HepG2 (cell line): ENCODE measurements around the gene NNMT. TPM values are rescaled to one million over a fixed set of nuclear protein-coding genes. Genes with fewer than 3 reads are reported as not detected.

ENCODE experiments used
- ATAC-seq: fragments of 200-7000 bp; cut with Tn5 transposase; 3 replicates; pipeline ENCODE4 v1.9.1; 2020; ENCODE audit warnings: mild to moderate bottlenecking, moderate library complexity
- BruUV-seq: library from RNA; stranded (reverse); fragments of 400-500 nt; replicated peaks from 2 replicates; lab custom pipeline; 2021; lab: Mats Ljungman, UMichigan
- CTCF ChIA-PET: fragments of 300-600 bp; formaldehyde crosslinking; extraction: SDS; loops from one replicate; lab custom pipeline; 2021; ENCODE audit warnings: low total read pairs, inconsistent platforms, low intra/inter-chr PET ratio; lab: Yijun Ruan, JAX
- POLR2A ChIA-PET: fragments of 350-600 bp; sonication (Branson Sonifier 250); formaldehyde crosslinking; loops from one replicate; lab custom pipeline; 2020; ENCODE audit warnings: antibody characterized with exemption, inconsistent platforms; lab: Yijun Ruan, JAX
- DNase-seq: peaks from one replicate; pipeline ENCODE4 v3.0.0-alpha.2; 2015; ENCODE audit warnings: low spot score
- FAIRE-seq: peaks from 3 replicates; lab custom pipeline; 2011; peaks lifted over from hg19 to GRCh38; lab: Jason Lieb, UNC
- H2AFZ ChIP-seq: one replicate; pipeline ENCODE4 v1.6.1; 2011; ENCODE audit warnings: low read length, inconsistent platforms
- H3K27ac ChIP-seq: fragments of 300-600 bp; 3 replicates; pipeline ENCODE4 v1.8.0; 2011; ENCODE audit warnings: mixed run types, mild to moderate bottlenecking, mixed read lengths, low read length, inconsistent platforms; ENCODE audit not compliant: insufficient read depth; ENCODE audit errors: extremely low read length
- H3K27me3 ChIP-seq, 2 experiments: fragments of 200-600 bp in 1 of 2; 2 replicates in 1 of 2; 3 replicates in 1 of 2; pipeline versions ENCODE4 v1.6.0 to v1.8.0; 2011; ENCODE audit warnings: low read length in 2 of 2, mild to moderate bottlenecking in 2 of 2, moderate library complexity in 2 of 2, inconsistent platforms in 1 of 2; ENCODE audit not compliant: insufficient read depth in 2 of 2, control insufficient read depth in 1 of 2
- H3K36me3 ChIP-seq, 2 experiments: fragments of 200-600 bp in 1 of 2; replicated peaks in 1 of 2; 2 replicates in 1 of 2; 3 replicates in 1 of 2; pipeline versions ENCODE4 v1.5.1 to v1.8.0; 2011; ENCODE audit warnings: low read length in 2 of 2, inconsistent platforms in 1 of 2; ENCODE audit not compliant: insufficient read depth in 2 of 2, control insufficient read depth in 1 of 2
- H3K4me1 ChIP-seq: 2 replicates; pipeline ENCODE4 v1.5.1; 2012; ENCODE audit warnings: low read length, inconsistent platforms; ENCODE audit not compliant: insufficient read depth
- H3K4me2 ChIP-seq: 2 replicates; pipeline ENCODE4 v1.6.0; 2011; ENCODE audit warnings: low read depth, low read length, inconsistent platforms
- H3K4me3 ChIP-seq, 3 experiments: fragments of 200-600 bp in 1 of 3; sonication (generic), shearing (Covaris generic) in 1 of 3; replicated peaks in 1 of 3; 2 replicates each; pipeline ENCODE4 v1.5.1; 2011 to 2016; ENCODE audit warnings: low read length in 3 of 3, inconsistent platforms in 2 of 3, low read depth in 2 of 3, mild to moderate bottlenecking in 2 of 3, control low read depth in 1 of 3, mixed read lengths in 1 of 3; ENCODE audit not compliant: insufficient read depth in 1 of 3
- H3K79me2 ChIP-seq: one replicate; pipeline ENCODE4 v1.6.1; 2011; ENCODE audit warnings: low read length, inconsistent platforms; ENCODE audit not compliant: insufficient read depth
- H3K9ac ChIP-seq: 2 replicates; pipeline ENCODE4 v1.6.0; 2011; ENCODE audit warnings: mild to moderate bottlenecking, low read depth, low read length, inconsistent platforms; ENCODE audit not compliant: insufficient read depth
- H3K9me3 ChIP-seq: 2 replicates; pipeline ENCODE4 v1.5.1; 2012; ENCODE audit warnings: mild to moderate bottlenecking, low read length
- H4K20me1 ChIP-seq: 2 replicates; pipeline ENCODE4 v1.6.0; 2011; ENCODE audit warnings: inconsistent platforms, mild to moderate bottlenecking, low read length, moderate library complexity; ENCODE audit not compliant: insufficient read depth
- CBX5 ChIP-seq: sonication (generic); formaldehyde crosslinking; IDR thresholded peaks from 2 replicates; pipeline ENCODE4 v1.4.0; 2020; ENCODE audit warnings: missing genetic modification reagents, borderline replicate concordance
- CHD4 ChIP-seq: fragments of 200-600 bp; sonication (generic); IDR thresholded peaks from 2 replicates; pipeline ENCODE4 v1.7.0; 2017; ENCODE audit warnings: mild to moderate bottlenecking, low read length, borderline replicate concordance
- HNRNPLL ChIP-seq: fragments of 200-400 bp; formaldehyde crosslinking; IDR thresholded peaks from 2 replicates; pipeline ENCODE4 v1.6.1; 2017; ENCODE audit warnings: mild to moderate bottlenecking, low read depth, low read length; ENCODE audit not compliant: poor library complexity, severe bottlenecking
- KLF16 ChIP-seq, 2 experiments: sonication (generic) in 1 of 2; formaldehyde crosslinking in 1 of 2; IDR thresholded peaks; 2 replicates each; pipeline versions ENCODE4 v1.6.1 to v1.8.0; 2016 to 2023; ENCODE audit warnings: missing genetic modification reagents in 2 of 2, missing compliant biosample characterization in 1 of 2
- MLLT10 ChIP-seq: sonication (generic); formaldehyde crosslinking; IDR thresholded peaks from 2 replicates; pipeline ENCODE4 v1.4.0; 2020; ENCODE audit warnings: missing genetic modification reagents
- NFKBIZ ChIP-seq: IDR thresholded peaks from 2 replicates; pipeline ENCODE4 v1.6.1; 2018; ENCODE audit warnings: missing genetic modification reagents, missing compliant biosample characterization
- NR2C2 ChIP-seq: sonication (generic); formaldehyde crosslinking; IDR thresholded peaks from 2 replicates; pipeline ENCODE4 v1.4.0; 2020; ENCODE audit warnings: missing genetic modification reagents, mild to moderate bottlenecking, moderate library complexity, borderline replicate concordance
- PHF21A ChIP-seq: sonication (generic); formaldehyde crosslinking; IDR thresholded peaks from 2 replicates; pipeline ENCODE4 v1.5.0; 2020; ENCODE audit warnings: mild to moderate bottlenecking, missing genetic modification reagents
- PRPF4 ChIP-seq: fragments of 200-400 bp; formaldehyde crosslinking; IDR thresholded peaks from 2 replicates; pipeline ENCODE4 v1.6.1; 2016; ENCODE audit warnings: low read length, low read depth; ENCODE audit not compliant: poor library complexity, severe bottlenecking
- REL ChIP-seq: sonication (generic); formaldehyde crosslinking; conservative IDR thresholded peaks from 2 replicates; pipeline ENCODE4 v1.8.0; 2022; ENCODE audit warnings: mild to moderate bottlenecking, missing genetic modification reagents, moderate library complexity
- SNAPC2 ChIP-seq: sonication (generic); formaldehyde crosslinking; IDR thresholded peaks from 2 replicates; pipeline ENCODE4 v1.8.1; 2022; ENCODE audit warnings: mild to moderate bottlenecking, missing genetic modification reagents
- SOX13 ChIP-seq, 3 experiments: fragments of 450-650 bp in 1 of 3; sonication (generic) in 1 of 3; formaldehyde crosslinking in 1 of 3; IDR thresholded peaks in 2 of 3; conservative IDR thresholded peaks in 1 of 3; 2 replicates each; pipeline versions ENCODE4 v1.5.0 to v1.6.1; 2016 to 2020; ENCODE audit warnings: antibody characterized with exemption in 1 of 3, mild to moderate bottlenecking in 1 of 3, missing compliant biosample characterization in 1 of 3, missing genetic modification reagents in 1 of 3, moderate library complexity in 1 of 3
- ZNF337 ChIP-seq: sonication (generic); formaldehyde crosslinking; IDR thresholded peaks from 2 replicates; pipeline ENCODE4 v1.5.1; 2020; ENCODE audit warnings: missing genetic modification reagents, low read depth, mild to moderate bottlenecking, borderline replicate concordance
- WGBS: methylation state at CpG from one replicate; pipeline ENCODE4 v1.1.6; 2017; ENCODE audit warnings: low lambda C conversion rate; 5-methylcytosine and 5-hydroxymethylcytosine counted together
- in situ Hi-C: cut with HindIII; loops from 2 replicates; pipeline ENCODE4 v1.10.0; 2017; ENCODE audit warnings: low pct_unique_long_range_greater_than_20kb; ENCODE audit not compliant: extremely low pct_ligation_motif_present
- intact Hi-C: fragments of 100-400 bp; cut with micrococcal nuclease; formaldehyde crosslinking; loops from one replicate; pipeline ENCODE4 v1.10.0; 2022; ENCODE audit not compliant: unreplicated experiment
- polyA plus RNA-seq, 8 experiments: library from polyadenylated mRNA; depleted of rRNA in 3 of 8; stranded (reverse) in 7 of 8; unstranded in 1 of 8; fragments of >200 nt; fragmentation: Illumina TruSeq in 4 of 8; extraction: Trizol in 4 of 8; gene quantifications; 2 replicates each; pipeline versions ENCODE4 v1.2.1 to v1.2.3, GENCODE V29; 2011 to 2016; ENCODE audit warnings: low read depth in 4 of 8, missing spikeins in 1 of 8, mixed read lengths in 1 of 8; ENCODE audit not compliant: insufficient read depth in 1 of 8
- total RNA-seq, 5 experiments: library from RNA; depleted of rRNA; stranded (reverse); fragments of >200 nt; fragmentation: Illumina TruSeq; extraction: Trizol; gene quantifications; 2 replicates each; pipeline ENCODE4 v1.2.3, GENCODE V29; 2016; ENCODE audit warnings: low read depth in 1 of 5
- TF ChIP-seq, protein P1 (sequence below): sonication (generic); formaldehyde crosslinking; IDR thresholded peaks from 2 replicates; pipeline ENCODE4 v1.9.0; 2022; ENCODE audit warnings: missing genetic modification reagents, mild to moderate bottlenecking, borderline replicate concordance
- TF ChIP-seq, protein P2 (sequence below): sonication (generic); formaldehyde crosslinking; IDR thresholded peaks from 2 replicates; pipeline ENCODE4 v1.4.0; 2020; ENCODE audit warnings: mild to moderate bottlenecking, missing genetic modification reagents
- TF ChIP-seq, protein P3 (sequence below): sonication (generic); formaldehyde crosslinking; IDR thresholded peaks from 2 replicates; pipeline ENCODE4 v1.5.1; 2020; ENCODE audit warnings: mild to moderate bottlenecking, missing genetic modification reagents, borderline replicate concordance
- TF ChIP-seq, protein P4 (sequence below): conservative IDR thresholded peaks from 2 replicates; pipeline ENCODE4 v1.6.1; 2018; ENCODE audit warnings: missing genetic modification reagents

NNMT gene
- total and polyA plus RNA-seq, 2 of the 13 experiments (the other 11 are each of a cell fraction or from before 2014, with no cell fraction given): 0.13 TPM; not detected in 1

DNA sequence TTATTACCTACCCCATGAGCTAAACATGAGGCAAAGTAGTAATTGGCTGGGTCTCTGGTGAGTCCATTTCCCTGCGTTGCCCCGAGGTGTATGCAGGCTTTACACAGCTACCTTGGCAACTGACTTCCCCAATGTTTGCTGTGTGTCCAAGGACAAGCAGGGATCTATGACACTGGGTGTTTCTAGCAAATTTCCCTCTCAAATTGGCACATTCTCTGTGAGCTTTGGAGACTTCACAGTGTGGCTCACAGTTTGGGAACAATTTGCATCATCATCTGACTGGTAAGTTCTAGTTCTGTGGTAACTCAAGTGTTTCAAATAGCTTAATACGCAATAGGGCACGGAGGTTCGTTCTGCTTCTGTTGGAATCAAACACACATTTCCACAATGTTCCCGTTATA lies 12.5 kb downstream of the NNMT start (continued):
- TF ChIP-seq, protein P1, sequence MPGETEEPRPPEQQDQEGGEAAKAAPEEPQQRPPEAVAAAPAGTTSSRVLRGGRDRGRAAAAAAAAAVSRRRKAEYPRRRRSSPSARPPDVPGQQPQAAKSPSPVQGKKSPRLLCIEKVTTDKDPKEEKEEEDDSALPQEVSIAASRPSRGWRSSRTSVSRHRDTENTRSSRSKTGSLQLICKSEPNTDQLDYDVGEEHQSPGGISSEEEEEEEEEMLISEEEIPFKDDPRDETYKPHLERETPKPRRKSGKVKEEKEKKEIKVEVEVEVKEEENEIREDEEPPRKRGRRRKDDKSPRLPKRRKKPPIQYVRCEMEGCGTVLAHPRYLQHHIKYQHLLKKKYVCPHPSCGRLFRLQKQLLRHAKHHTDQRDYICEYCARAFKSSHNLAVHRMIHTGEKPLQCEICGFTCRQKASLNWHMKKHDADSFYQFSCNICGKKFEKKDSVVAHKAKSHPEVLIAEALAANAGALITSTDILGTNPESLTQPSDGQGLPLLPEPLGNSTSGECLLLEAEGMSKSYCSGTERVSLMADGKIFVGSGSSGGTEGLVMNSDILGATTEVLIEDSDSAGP (CRISPR knock-in tag): no peak
- TF ChIP-seq HNRNPLL: no peak
- TF ChIP-seq ZNF337 (CRISPR knock-in tag): no peak
- no peak for TF ChIP-seq PRPF4
- TF ChIP-seq NFKBIZ (CRISPR knock-in tag): no peak

DNA sequence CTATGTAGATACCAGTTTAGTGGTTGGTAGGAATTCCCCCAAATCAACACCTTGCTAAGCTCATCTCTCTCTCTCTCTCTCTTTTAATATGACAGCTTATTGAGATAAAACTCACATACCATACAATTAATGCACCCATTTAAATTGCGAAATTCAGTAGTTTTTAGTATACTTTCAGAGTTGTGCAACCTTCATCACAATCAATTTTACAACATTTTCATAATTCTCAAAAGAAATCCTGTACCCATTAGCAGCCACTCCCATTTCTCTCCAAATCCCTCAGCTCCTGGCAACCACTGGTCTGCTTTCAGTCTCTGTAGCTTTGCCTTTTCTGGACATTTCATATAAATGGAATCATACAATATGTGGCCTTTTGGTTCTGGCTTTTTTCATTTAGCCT lies 13.3 kb downstream of the NNMT start:
- FAIRE-seq (no peak), DNase-seq (no peak), ATAC-seq (no peak)
- no TSS peak for BruUV-seq
- no peak overlapping the region for H3K27ac ChIP-seq
- no peaks in the 10 kb centered on the region for H3K9me3 ChIP-seq
- intact Hi-C loops (no loop called here), in situ Hi-C loops (no loop called here)
- no peak overlapping the region for H2AFZ ChIP-seq
- TF ChIP-seq KLF16 (CRISPR knock-in tag; IDR thresholded peaks at IDR 0.05): no peak
- TF ChIP-seq NR2C2 (CRISPR knock-in tag): no peak
- TF ChIP-seq PHF21A (CRISPR knock-in tag): no peak
- TF ChIP-seq, protein P2, sequence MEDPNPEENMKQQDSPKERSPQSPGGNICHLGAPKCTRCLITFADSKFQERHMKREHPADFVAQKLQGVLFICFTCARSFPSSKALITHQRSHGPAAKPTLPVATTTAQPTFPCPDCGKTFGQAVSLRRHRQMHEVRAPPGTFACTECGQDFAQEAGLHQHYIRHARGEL: no peak
- no peak for TF ChIP-seq SOX13 (IDR thresholded peaks at IDR 0.05)
- no peak for TF ChIP-seq SOX13 (CRISPR knock-in tag; conservative IDR thresholded peaks at IDR 0.05 in 1 of 2, IDR thresholded peaks at IDR 0.05 in 1 of 2)
- no peak for TF ChIP-seq REL
- no peak for TF ChIP-seq CBX5
- TF ChIP-seq, protein P3, sequence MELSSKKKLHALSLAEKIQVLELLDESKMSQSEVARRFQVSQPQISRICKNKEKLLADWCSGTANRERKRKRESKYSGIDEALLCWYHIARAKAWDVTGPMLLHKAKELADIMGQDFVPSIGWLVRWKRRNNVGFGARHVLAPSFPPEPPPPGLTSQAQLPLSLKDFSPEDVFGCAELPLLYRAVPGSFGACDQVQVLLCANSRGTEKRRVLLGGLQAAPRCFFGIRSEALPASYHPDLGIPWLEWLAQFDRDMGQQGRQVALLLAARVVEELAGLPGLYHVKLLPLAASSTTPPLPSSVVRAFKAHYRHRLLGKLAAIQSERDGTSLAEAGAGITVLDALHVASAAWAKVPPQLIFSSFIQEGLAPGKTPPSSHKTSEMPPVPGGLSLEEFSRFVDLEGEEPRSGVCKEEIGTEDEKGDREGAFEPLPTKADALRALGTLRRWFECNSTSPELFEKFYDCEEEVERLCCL (CRISPR knock-in tag): no peak
- TF ChIP-seq MLLT10 (CRISPR knock-in tag): no peak
- TF ChIP-seq, protein P4, sequence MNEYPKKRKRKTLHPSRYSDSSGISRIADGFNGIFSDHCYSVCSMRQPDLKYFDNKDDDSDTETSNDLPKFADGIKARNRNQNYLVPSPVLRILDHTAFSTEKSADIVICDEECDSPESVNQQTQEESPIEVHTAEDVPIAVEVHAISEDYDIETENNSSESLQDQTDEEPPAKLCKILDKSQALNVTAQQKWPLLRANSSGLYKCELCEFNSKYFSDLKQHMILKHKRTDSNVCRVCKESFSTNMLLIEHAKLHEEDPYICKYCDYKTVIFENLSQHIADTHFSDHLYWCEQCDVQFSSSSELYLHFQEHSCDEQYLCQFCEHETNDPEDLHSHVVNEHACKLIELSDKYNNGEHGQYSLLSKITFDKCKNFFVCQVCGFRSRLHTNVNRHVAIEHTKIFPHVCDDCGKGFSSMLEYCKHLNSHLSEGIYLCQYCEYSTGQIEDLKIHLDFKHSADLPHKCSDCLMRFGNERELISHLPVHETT: no peak
- TF ChIP-seq SNAPC2 (CRISPR knock-in tag): no peak
- no peak for TF ChIP-seq CHD4
- H3K36me3 ChIP-seq: no peaks in the 10 kb centered on the region
- H3K9ac ChIP-seq: no peak overlapping the region
- WGBS: 3% methylated on average over 1 of the region's 1 CpG
- no peaks in the 10 kb centered on the region for H3K79me2 ChIP-seq
- no peak overlapping the region for H3K4me2 ChIP-seq
- ChIA-PET CTCF (no interaction called here), POLR2A (no interaction called here)
- no peak overlapping the region for H3K4me3 ChIP-seq
- peaks cover 21% of the 10 kb centered on the region for H3K4me1 ChIP-seq
- peaks cover 3 to 66% of the 10 kb centered on the region in 2 experiments; a peak in 4 of 5 replicates for H3K27me3 ChIP-seq
- H4K20me1 ChIP-seq: no peaks in the 10 kb centered on the region
